GM21367 (cell line): ENCODE measurements around the gene ZBTB46.

Experiments
- ATAC-seq: cut with Tn5 transposase; IDR thresholded peaks from one replicate; pipeline ENCODE4 v1.9.1; 2021; ENCODE audit not compliant: unreplicated experiment

Gene ZBTB46

DNA sequence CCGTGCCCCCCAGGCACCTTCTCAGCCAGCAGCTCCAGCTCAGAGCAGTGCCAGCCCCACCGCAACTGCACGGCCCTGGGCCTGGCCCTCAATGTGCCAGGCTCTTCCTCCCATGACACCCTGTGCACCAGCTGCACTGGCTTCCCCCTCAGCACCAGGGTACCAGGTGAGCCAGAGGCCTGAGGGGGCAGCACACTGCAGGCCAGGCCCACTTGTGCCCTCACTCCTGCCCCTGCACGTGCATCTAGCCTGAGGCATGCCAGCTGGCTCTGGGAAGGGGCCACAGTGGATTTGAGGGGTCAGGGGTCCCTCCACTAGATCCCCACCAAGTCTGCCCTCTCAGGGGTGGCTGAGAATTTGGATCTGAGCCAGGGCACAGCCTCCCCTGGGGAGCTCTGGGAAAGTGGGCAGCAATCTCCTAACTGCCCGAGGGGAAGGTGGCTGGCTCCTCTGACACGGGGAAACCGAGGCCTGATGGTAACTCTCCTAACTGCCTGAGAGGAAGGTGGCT lies 133.7 kb downstream of the ZBTB46 start:
- no peak for ATAC-seq

DNA sequence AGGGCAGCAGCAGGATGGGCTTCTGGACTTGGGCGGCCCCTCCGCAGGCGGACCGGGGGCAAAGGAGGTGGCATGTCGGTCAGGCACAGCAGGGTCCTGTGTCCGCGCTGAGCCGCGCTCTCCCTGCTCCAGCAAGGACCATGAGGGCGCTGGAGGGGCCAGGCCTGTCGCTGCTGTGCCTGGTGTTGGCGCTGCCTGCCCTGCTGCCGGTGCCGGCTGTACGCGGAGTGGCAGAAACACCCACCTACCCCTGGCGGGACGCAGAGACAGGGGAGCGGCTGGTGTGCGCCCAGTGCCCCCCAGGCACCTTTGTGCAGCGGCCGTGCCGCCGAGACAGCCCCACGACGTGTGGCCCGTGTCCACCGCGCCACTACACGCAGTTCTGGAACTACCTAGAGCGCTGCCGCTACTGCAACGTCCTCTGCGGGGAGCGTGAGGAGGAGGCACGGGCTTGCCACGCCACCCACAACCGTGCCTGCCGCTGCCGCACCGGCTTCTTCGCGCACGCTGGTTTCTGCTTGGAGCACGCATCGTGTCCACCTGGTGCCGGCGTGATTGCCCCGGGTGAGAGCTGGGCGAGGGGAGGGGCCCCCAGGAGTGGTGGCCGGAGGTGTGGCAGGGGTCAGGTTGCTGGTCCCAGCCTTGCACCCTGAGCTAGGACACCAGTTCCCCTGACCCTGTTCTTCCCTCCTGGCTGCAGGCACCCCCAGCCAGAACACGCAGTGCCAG lies 134.3 kb downstream of the ZBTB46 start, which contains the start of gene TNFRSF6B:
TSS of gene TNFRSF6B (plus strand) at position 25 of the 729 bp plus-strand sequence. CDS start at position 141, 116 bp downstream.
- ATAC-seq = no peak

DNA sequence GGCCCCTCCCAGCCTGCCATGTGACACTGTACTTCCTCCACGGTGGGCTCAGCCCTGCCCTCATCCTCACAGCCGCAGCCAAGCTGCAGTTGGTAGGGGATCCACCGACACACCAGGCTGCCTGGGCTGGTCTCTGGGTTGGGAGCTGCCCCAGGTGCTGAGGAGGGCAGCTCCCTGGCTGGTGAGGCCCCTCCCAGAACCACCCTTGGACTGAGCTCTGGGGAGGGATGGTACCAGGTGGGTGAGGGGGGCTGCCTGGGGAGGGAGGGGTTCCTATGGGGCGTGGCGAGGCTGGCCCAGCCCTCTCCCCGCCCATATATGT lies 134.8 kb downstream of the ZBTB46 start:
- ATAC-seq = no peak

DNA sequence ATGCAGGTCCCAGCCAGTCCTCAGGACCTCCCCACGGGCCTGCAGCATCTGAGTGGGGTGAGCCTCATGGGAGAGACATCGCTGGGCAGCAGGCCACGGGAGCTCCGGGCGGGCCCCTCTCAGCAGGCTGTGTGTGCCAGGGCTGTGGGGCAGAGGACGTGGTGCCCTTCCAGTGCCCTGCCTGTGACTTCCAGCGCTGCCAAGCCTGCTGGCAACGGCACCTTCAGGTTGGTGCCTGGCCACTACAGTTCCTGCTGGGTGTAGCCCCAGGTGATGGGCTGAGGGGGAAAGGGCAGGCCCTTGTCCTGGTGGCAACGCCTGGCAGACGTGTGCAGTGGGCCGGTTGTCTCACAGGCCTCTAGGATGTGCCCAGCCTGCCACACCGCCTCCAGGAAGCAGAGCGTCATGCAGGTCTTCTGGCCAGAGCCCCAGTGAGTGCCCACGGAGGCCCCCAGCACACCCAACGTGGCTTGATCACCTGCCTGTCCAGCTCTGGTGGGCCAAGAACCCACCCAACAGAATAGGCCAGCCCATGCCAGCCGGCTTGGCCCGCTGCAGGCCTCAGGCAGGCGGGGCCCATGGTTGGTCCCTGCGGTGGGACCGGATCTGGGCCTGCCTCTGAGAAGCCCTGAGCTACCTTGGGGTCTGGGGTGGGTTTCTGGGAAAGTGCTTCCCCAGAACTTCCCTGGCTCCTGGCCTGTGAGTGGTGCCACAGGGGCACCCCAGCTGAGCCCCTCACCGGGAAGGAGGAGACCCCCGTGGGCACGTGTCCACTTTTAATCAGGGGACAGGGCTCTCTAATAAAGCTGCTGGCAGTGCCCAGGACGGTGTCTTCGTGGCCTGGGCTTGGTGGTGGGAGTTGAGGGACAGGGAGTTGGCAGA lies 135.4 kb downstream of the ZBTB46 start:
- no peak for ATAC-seq

DNA sequence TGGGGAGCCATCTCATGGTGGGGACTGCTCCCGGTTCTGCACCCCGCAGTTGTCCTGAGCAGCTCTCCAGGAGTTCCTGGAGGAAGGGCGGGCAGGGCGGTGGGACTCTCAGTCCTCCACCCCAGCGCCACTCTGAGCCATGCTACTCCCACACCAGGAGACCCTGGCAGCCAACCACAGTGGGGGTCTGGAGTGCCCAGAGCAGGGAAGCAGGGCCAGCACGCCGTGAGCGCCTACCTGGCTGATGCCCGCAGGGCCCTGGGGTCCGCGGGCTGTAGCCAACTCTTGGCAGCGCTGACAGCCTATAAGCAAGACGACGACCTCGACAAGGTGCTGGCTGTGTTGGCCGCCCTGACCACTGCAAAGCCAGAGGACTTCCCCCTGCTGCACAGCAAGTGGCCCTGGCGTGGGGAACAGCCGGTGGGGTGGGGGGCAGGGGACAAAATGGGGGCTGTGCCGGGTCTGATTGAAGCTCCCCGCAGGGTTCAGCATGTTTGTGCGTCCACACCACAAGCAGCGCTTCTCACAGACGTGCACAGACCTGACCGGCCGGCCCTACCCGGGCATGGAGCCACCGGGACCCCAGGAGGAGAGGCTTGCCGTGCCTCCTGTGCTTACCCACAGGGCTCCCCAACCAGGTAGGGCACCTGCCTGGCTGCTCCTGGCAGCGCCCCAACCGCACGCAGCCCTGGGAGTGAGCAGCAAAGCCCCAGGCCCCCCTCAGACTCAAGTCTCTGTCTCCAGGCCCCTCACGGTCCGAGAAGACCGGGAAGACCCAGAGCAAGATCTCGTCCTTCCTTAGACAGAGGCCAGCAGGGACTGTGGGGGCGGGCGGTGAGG lies 136.3 kb downstream of the ZBTB46 start:
- no peak for ATAC-seq

DNA sequence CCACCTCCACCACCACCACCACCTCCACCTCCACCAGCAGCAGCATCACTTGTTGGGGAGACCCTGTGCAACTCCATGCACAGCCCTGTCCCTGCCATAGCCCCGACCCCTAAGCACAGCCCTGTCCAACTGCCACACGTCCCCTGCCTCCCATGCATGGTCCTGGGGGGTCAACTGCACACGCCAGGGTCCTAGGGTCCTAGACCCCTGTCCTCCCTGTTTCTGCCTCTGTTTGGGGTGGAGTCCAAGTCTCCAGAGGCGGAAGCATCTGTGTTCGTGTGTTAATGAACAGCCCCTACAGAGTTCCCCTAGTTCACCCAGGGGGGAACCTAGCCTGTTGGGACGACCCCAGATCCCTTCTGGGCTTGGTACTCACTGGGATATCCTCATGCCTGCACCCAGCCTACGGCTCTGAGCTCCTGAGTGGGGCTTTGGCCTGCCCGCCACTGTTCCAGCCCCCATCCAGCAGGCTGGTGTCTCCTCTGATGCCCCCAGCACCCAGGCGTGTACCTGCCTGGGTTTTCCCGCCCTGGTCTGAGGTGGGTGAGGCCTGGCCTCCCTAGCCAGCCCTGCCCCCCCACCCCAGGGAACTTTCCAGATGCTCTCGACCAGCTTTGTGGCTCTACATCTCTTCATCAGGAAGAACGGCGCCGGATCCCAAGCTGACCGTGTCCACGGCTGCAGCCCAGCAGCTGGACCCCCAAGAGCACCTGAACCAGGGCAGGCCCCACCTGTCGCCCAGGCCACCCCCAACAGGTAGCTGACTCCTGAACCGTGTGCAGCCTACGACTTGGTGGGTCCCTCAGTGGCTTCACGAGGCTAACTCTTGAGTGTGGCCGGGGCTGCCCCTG lies 137.1 kb downstream of the ZBTB46 start:
- no peak for ATAC-seq
